ENCODE measurements around the gene MYL3.

DNA sequence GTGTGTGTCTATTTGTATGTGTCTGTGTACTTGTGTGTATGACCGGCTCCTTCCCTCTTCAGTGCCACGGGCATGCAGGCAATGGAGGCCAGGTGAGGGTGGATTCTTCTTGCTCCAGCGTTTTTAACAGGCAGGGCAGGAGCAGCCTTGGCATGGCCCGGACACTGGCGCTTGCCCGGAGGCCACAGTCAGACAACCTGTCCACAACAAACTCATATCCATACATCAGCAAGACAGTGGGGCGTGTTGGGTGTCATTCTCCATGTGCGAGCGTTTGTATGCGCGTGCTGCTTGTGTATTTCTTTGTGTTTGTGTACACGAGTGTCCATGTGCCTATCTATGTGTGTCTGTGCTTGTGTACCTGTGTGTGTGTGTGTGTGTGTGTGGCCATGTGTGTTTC is 44.0 kb upstream of the MYL3 start:
- TF ChIP-seq CTCF (IDR thresholded peaks at IDR 0.05) = no peak
- no peak for TF ChIP-seq EZH2 (IDR thresholded peaks at IDR 0.05; ENCODE audit: borderline replicate concordance, insufficient read depth, low read depth, low read length, poor library complexity, severe bottlenecking)
